Right renal pelvis (tissue), 4 donors: ENCODE measurements around the gene SLC35A4. TPM values are rescaled to one million over a fixed set of nuclear protein-coding genes. Genes with fewer than 3 reads are reported as not detected.
"Not testable (repeated sequence)": the region's sequence is repeated elsewhere in the genome, so short reads cannot be mapped to it uniquely, and the experiment has no call there.

Experiments
- DNase-seq, 4 donors: peaks; one replicate each; pipeline ENCODE4 v3.0.0-alpha.2; 2013; ENCODE audit warnings: low read depth in 4 of 4, low spot score in 3 of 4, missing footprints in 1 of 4
- polyA plus RNA-seq, 4 donors: library from polyadenylated mRNA; unstranded; fragments of 120-200 nt; gene quantifications; one replicate each; pipeline ENCODE4 v1.2.1, GENCODE V29; 2013; ENCODE audit not compliant: insufficient read length in 4 of 4

Gene SLC35A4
- polyA plus RNA-seq, 4 donors = 83.5 to 87.5 (median 85.2) TPM

- no peak for DNase-seq
Measured at GRCh38 chr5:140557965-140558364, 6.7 kb upstream of the SLC35A4 start.

GRCh38 chr5:140558542-140558941 lies 6.1 kb upstream of the SLC35A4 start:
- no peak for DNase-seq

- DNase-seq = no peak
Measured at GRCh38 chr5:140560227-140560626, 4.4 kb upstream of the SLC35A4 start.

GRCh38 chr5:140561753-140562523 lies 2.7 kb upstream of the SLC35A4 start:
- no peak for DNase-seq

GRCh38 chr5:140563596-140563995 lies 1.0 kb upstream of the SLC35A4 start:
- DNase-seq = no peak

GRCh38 chr5:140565024-140565779 lies 574 bp downstream of the SLC35A4 start:
- no peak for DNase-seq

- DNase-seq = no peak
Measured at GRCh38 chr5:140565780-140566095, 1.1 kb downstream of the SLC35A4 start.

- DNase-seq = no peak
Measured at GRCh38 chr5:140566665-140567064, 2.0 kb downstream of the SLC35A4 start.

GRCh38 chr5:140567136-140567818 lies 2.6 kb downstream of the SLC35A4 start:
- DNase-seq = no peak

GRCh38 chr5:140567871-140568270 lies 3.2 kb downstream of the SLC35A4 start:
- no peak for DNase-seq

GRCh38 chr5:140568443-140569063 lies 3.9 kb downstream of the SLC35A4 start:
- no peak for DNase-seq

GRCh38 chr5:140569197-140569596 lies 4.6 kb downstream of the SLC35A4 start:
- DNase-seq = no peak

GRCh38 chr5:140570058-140570457 lies 5.4 kb downstream of the SLC35A4 start:
- DNase-seq = no peak

- DNase-seq = no peak
Measured at GRCh38 chr5:140570488-140570887, 5.9 kb downstream of the SLC35A4 start.

- no peak for DNase-seq
Measured at GRCh38 chr5:140571105-140571504, 6.5 kb downstream of the SLC35A4 start.

GRCh38 chr5:140573683-140574082 lies 9.1 kb downstream of the SLC35A4 start:
- DNase-seq = no peak

GRCh38 chr5:140574165-140574564 lies 9.5 kb downstream of the SLC35A4 start:
- DNase-seq = no peak

- DNase-seq = no peak
Measured at GRCh38 chr5:140575309-140575708, 10.7 kb downstream of the SLC35A4 start.

GRCh38 chr5:140576776-140577201 lies 12.2 kb downstream of the SLC35A4 start:
- DNase-seq = no peak

- DNase-seq = not testable (repeated sequence)
Measured at GRCh38 chr5:140579188-140579747, 14.6 kb downstream of the SLC35A4 start.

GRCh38 chr5:140587495-140587894 lies 22.9 kb downstream of the SLC35A4 start:
- no peak for DNase-seq
